Activated B cell treated with CpG ODN at 0.5 μM for 24 hours (primary cell): Measurements from ENCODE around the gene ST6GALNAC1. TPM values are rescaled to one million over a fixed set of nuclear protein-coding genes. Genes with fewer than 3 reads are reported as not detected.
A peak's percentile ranks its signal among the peaks of the same experiment; 100 is the strongest.
"Not testable (repeated sequence)": the region's sequence is repeated elsewhere in the genome, so short reads cannot be mapped to it uniquely, and the experiment has no call there.

Experiments used
- ATAC-seq: fragments of 200-7000 bp; cut with Tn5 transposase; one replicate; pipeline ENCODE4 v1.10.0; 2021; ENCODE audit warnings: low read depth, mild to moderate bottlenecking, moderate library complexity
- CTCF ChIA-PET: fragments of 350-600 bp; sonication (Branson Sonifier 250); formaldehyde crosslinking; loops from one replicate; lab custom pipeline; 2021; ENCODE audit warnings: antibody characterized with exemption; lab: Charles Lee
- POLR2A ChIA-PET: fragments of 350-600 bp; sonication (Branson Sonifier 250); formaldehyde crosslinking; loops from one replicate; lab custom pipeline; 2021; ENCODE audit warnings: antibody characterized with exemption; lab: Charles Lee
- DNase-seq: peaks from one replicate; pipeline ENCODE4 v3.0.0; 2022
- H3K27ac Mint-ChIP-seq: one replicate; pipeline ENCODE4 v1.8.0; 2020; ENCODE audit warnings: mixed read lengths
- H3K27me3 Mint-ChIP-seq: one replicate; pipeline ENCODE4 v1.8.0; 2021; ENCODE audit warnings: mixed read lengths
- H3K36me3 Mint-ChIP-seq: one replicate; pipeline ENCODE4 v1.8.0; 2021; ENCODE audit warnings: low read depth, mixed read lengths
- H3K4me1 Mint-ChIP-seq: one replicate; pipeline ENCODE4 v1.8.0; 2021; ENCODE audit warnings: mixed read lengths
- H3K4me3 Mint-ChIP-seq: one replicate; pipeline ENCODE4 v1.8.0; 2020; ENCODE audit warnings: mild to moderate bottlenecking, mixed read lengths
- H3K9me3 Mint-ChIP-seq: one replicate; pipeline ENCODE4 v1.8.0; 2020; ENCODE audit warnings: mixed read lengths
- CTCF ChIP-seq: fragments of 200-600 bp; IDR thresholded peaks from one replicate; pipeline ENCODE4 v1.8.0; 2022; ENCODE audit warnings: antibody characterized with exemption, mild to moderate bottlenecking
- intact Hi-C: fragments of 100-400 bp; cut with micrococcal nuclease; formaldehyde crosslinking; loops from one replicate; pipeline ENCODE4 v1.15.1; 2024
- total RNA-seq: library from RNA; stranded (reverse); gene quantifications from 2 replicates; pipeline ENCODE4 v1.2.3, GENCODE V29; 2022

The ST6GALNAC1 gene
- total RNA-seq, 1 donor from 2014 or later: not detected

GRCh38 chr17:76623271-76624146, 20.0 kb downstream of the ST6GALNAC1 start:
- Mint-ChIP-seq H3K9me3 (no peaks in the 10 kb centered on the region), H3K27ac (no peak overlapping the region), H3K27me3 (peaks cover 15% of the 10 kb centered on the region), H3K36me3 (no peaks in the 10 kb centered on the region), H3K4me3 (no peak overlapping the region), H3K4me1 (no peaks in the 10 kb centered on the region)
- intact Hi-C loops: loop anchor here (1.0 to 5.0 kb wide), 4 partner anchors 36 to 320 kb away; partner anchors contain the start of gene ST6GALNAC2
- ChIA-PET POLR2A (interaction anchor here (0.8 to 3.1 kb wide), 4 partner anchors 48 to 100 kb away, joined by 3 to 16 read pairs (median 6); no protein-coding TSS in a partner anchor), CTCF (interaction anchor here (0.6 to 3.3 kb wide), 32 partner anchors 9 to 1834 kb away, joined by 3 to 52 read pairs (median 4); partner anchors contain the start of genes ST6GALNAC1 and ST6GALNAC2)
- ATAC-seq: peak; percentile 98
- TF ChIP-seq CTCF: peak; percentile 78
- peak; percentile 68 for DNase-seq

GRCh38 chr17:76617838-76618237, 25.7 kb downstream of the ST6GALNAC1 start:
- Mint-ChIP-seq H3K4me1 (peaks cover 4% of the 10 kb centered on the region), H3K4me3 (no peak overlapping the region), H3K27ac (no peak overlapping the region), H3K27me3 (peaks cover under 1% of the 10 kb centered on the region), H3K36me3 (no peaks in the 10 kb centered on the region), H3K9me3 (no peaks in the 10 kb centered on the region)
- DNase-seq: no peak
- intact Hi-C loops: no loop called here
- CTCF ChIA-PET: no interaction called here
- POLR2A ChIA-PET: no interaction called here
- no peak for TF ChIP-seq CTCF
- ATAC-seq: no peak

GRCh38 chr17:76614912-76615617, 28.5 kb downstream of the ST6GALNAC1 start:
- no peak overlapping the region for H3K27ac Mint-ChIP-seq
- no peak for TF ChIP-seq CTCF
- no peak overlapping the region for H3K4me3 Mint-ChIP-seq
- H3K36me3 Mint-ChIP-seq: no peaks in the 10 kb centered on the region
- intact Hi-C loops: no loop called here
- H3K9me3 Mint-ChIP-seq: no peaks in the 10 kb centered on the region
- ChIA-PET POLR2A (no interaction called here), CTCF (interaction anchor here (1.4 kb wide), 1 partner anchor 9 kb away, joined by 4 read pairs; no protein-coding TSS in a partner anchor)
- ATAC-seq (no peak), DNase-seq (no peak)
- peaks cover 6% of the 10 kb centered on the region for H3K27me3 Mint-ChIP-seq
- H3K4me1 Mint-ChIP-seq: peaks cover 4% of the 10 kb centered on the region

GRCh38 chr17:76614064-76614759, 29.3 kb downstream of the ST6GALNAC1 start:
- peak; percentile 21 for ATAC-seq
- H3K27me3 Mint-ChIP-seq, POLR2A ChIA-PET, H3K36me3 Mint-ChIP-seq, H3K27ac Mint-ChIP-seq, intact Hi-C loops, DNase-seq, H3K4me1 Mint-ChIP-seq, H3K4me3 Mint-ChIP-seq, H3K9me3 Mint-ChIP-seq: not testable (repeated sequence)
- CTCF ChIA-PET: interaction anchor here (1.4 kb wide), 1 partner anchor 10 kb away, joined by 4 read pairs; no protein-coding TSS in a partner anchor
